GM12878 (cell line): ENCODE results near the gene SRSF7. TPM values are rescaled to one million over a fixed set of nuclear protein-coding genes. Genes with fewer than 3 reads are reported as not detected.

ENCODE experiments used
- CREM ChIP-seq: IDR thresholded peaks from 2 replicates; pipeline ENCODE4 v1.6.1; 2014; ENCODE audit warnings: antibody characterized with exemption, low read depth
- E2F4 ChIP-seq: IDR thresholded peaks from 2 replicates; pipeline ENCODE4 v1.6.1; 2012; ENCODE audit warnings: low read depth, low read length, improper control_type of control experiment
- ESRRA ChIP-seq: IDR thresholded peaks from 2 replicates; pipeline ENCODE4 v1.6.1; 2012; ENCODE audit warnings: mild to moderate bottlenecking, low read length, improper control_type of control experiment
- HDGF ChIP-seq: fragments of 450-650 bp; IDR thresholded peaks from 2 replicates; pipeline ENCODE4 v1.6.1; 2016; ENCODE audit warnings: antibody characterized with exemption
- IKZF2 ChIP-seq, 2 experiments: fragments of 450-650 bp; IDR thresholded peaks; 2 replicates each; pipeline ENCODE4 v1.6.1; 2017; ENCODE audit warnings: mild to moderate bottlenecking in 2 of 2, moderate library complexity in 2 of 2
- JUND ChIP-seq: IDR thresholded peaks from 2 replicates; pipeline ENCODE4 v1.6.1; 2012; ENCODE audit warnings: low read depth, mild to moderate bottlenecking, low read length, improper control_type of control experiment, moderate library complexity
- KDM1A ChIP-seq: fragments of 200-600 bp; sonication (generic); IDR thresholded peaks from 2 replicates; pipeline ENCODE4 v1.6.1; 2016; ENCODE audit warnings: borderline replicate concordance
- MYB ChIP-seq: fragments of 150-350 bp; IDR thresholded peaks from 2 replicates; pipeline ENCODE4 v1.6.1; 2014; ENCODE audit warnings: mild to moderate bottlenecking, low read depth, low read length, borderline replicate concordance
- NFYB ChIP-seq: IDR thresholded peaks from 2 replicates; pipeline ENCODE4 v1.6.1; 2011; ENCODE audit warnings: low read depth, mild to moderate bottlenecking, low read length, improper control_type of control experiment, moderate library complexity; ENCODE audit not compliant: insufficient read depth
- NR2C2 ChIP-seq: IDR thresholded peaks from 2 replicates; pipeline ENCODE4 v1.6.1; 2011; ENCODE audit warnings: borderline replicate concordance, low read depth; ENCODE audit not compliant: control insufficient read depth, insufficient read length
- PAX8 ChIP-seq: fragments of 450-650 bp; IDR thresholded peaks from 2 replicates; pipeline ENCODE4 v1.6.1; 2017; ENCODE audit warnings: mild to moderate bottlenecking, moderate library complexity
- POLR2A ChIP-seq: IDR thresholded peaks from 2 replicates; pipeline ENCODE4 v1.6.1; 2011; ENCODE audit warnings: low read depth, mild to moderate bottlenecking, low read length
- SIX5 ChIP-seq: IDR thresholded peaks from 2 replicates; pipeline ENCODE4 v1.6.1; 2011; ENCODE audit warnings: mild to moderate bottlenecking, low read depth, low read length, moderate library complexity; ENCODE audit not compliant: severe bottlenecking
- YBX1 ChIP-seq: fragments of 450-650 bp; IDR thresholded peaks from 2 replicates; pipeline ENCODE4 v1.6.1; 2016; ENCODE audit warnings: antibody characterized with exemption
- ZNF207 ChIP-seq: fragments of 450-650 bp; IDR thresholded peaks from 2 replicates; pipeline ENCODE4 v1.6.1; 2014; ENCODE audit warnings: antibody characterized with exemption, mild to moderate bottlenecking, borderline replicate concordance
- ZNF622 ChIP-seq: fragments of 450-650 bp; IDR thresholded peaks from 2 replicates; pipeline ENCODE4 v1.6.1; 2017; ENCODE audit warnings: mild to moderate bottlenecking, inconsistent platforms
- polyA plus RNA-seq, 11 experiments: library from polyadenylated mRNA; depleted of rRNA in 4 of 11; unstranded in 6 of 11; stranded (reverse) in 5 of 11; fragments of >200 nt; fragmentation: Nextera tagmentation in 4 of 11; fragmentation: Illumina TruSeq in 1 of 11; extraction: Ambion mirVana in 4 of 11; extraction: Trizol in 1 of 11; gene quantifications; 1 replicate in 1 of 11; 2 replicates in 10 of 11; pipeline versions ENCODE4 v1.2.1 to v1.2.3, GENCODE V29; 2011 to 2016; ENCODE audit warnings: inconsistent platforms in 2 of 11, missing spikeins in 2 of 11, low read depth in 1 of 11
- total RNA-seq, 4 experiments: library from RNA; depleted of rRNA in 3 of 4; stranded (reverse); fragments of >200 nt in 3 of 4; fragmentation: Illumina TruSeq in 1 of 4; extraction: Trizol in 1 of 4; gene quantifications; 2 replicates each; pipeline versions ENCODE4 v1.2.1 to v1.2.3, GENCODE V29; 2013 to 2021
- TF ChIP-seq, protein P1 (sequence below): fragments of 450-650 bp; IDR thresholded peaks from 2 replicates; pipeline ENCODE4 v1.6.1; 2018; ENCODE audit warnings: mild to moderate bottlenecking, low read depth, moderate library complexity; ENCODE audit not compliant: partially characterized antibody
- TF ChIP-seq, protein P2 (sequence below): IDR thresholded peaks from 2 replicates; pipeline ENCODE4 v1.6.1; 2011; ENCODE audit warnings: mild to moderate bottlenecking, low read depth, low read length, moderate library complexity; ENCODE audit not compliant: insufficient replicate concordance
- TF ChIP-seq, protein P3 (sequence below): fragments of 450-650 bp; IDR thresholded peaks from 2 replicates; pipeline ENCODE4 v1.6.1; 2017; ENCODE audit warnings: mild to moderate bottlenecking, moderate library complexity
- TF ChIP-seq, protein P4 (sequence below): IDR thresholded peaks from 2 replicates; pipeline ENCODE4 v1.6.1; 2012; ENCODE audit warnings: low read depth, low read length, improper control_type of control experiment

SRSF7 gene
- total and polyA plus RNA-seq, 10 of the 15 experiments (the other 5 are each of a cell fraction or from before 2014, with no cell fraction given), result 205 to 785 (median 408) TPM

- TF ChIP-seq, protein P1, sequence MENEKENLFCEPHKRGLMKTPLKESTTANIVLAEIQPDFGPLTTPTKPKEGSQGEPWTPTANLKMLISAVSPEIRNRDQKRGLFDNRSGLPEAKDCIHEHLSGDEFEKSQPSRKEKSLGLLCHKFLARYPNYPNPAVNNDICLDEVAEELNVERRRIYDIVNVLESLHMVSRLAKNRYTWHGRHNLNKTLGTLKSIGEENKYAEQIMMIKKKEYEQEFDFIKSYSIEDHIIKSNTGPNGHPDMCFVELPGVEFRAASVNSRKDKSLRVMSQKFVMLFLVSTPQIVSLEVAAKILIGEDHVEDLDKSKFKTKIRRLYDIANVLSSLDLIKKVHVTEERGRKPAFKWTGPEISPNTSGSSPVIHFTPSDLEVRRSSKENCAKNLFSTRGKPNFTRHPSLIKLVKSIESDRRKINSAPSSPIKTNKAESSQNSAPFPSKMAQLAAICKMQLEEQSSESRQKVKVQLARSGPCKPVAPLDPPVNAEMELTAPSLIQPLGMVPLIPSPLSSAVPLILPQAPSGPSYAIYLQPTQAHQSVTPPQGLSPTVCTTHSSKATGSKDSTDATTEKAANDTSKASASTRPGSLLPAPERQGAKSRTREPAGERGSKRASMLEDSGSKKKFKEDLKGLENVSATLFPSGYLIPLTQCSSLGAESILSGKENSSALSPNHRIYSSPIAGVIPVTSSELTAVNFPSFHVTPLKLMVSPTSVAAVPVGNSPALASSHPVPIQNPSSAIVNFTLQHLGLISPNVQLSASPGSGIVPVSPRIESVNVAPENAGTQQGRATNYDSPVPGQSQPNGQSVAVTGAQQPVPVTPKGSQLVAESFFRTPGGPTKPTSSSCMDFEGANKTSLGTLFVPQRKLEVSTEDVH, result peak; percentile 20
- TF ChIP-seq PAX8 (no peak), ZNF207 (peak; percentile 96), HDGF (peak; percentile 88), NR2C2 (no peak), IKZF2 (IDR thresholded peaks at IDR 0.05) (peak; percentile 62 to 73; a peak in 3 of 4 replicates), E2F4 (no peak), KDM1A (no peak), MYB (no peak), POLR2A (peak; percentile 100), SIX5 (peak; percentile 25), ESRRA (peak; percentile 83; the same call in 1 of the 2 replicates), JUND (no peak), ZNF622 (no peak), NFYB (0 out of 2 replicates have a peak, but pooled peaks have one; percentile 6), YBX1 (no peak), CREM (peak; percentile 79)
- TF ChIP-seq, protein P2, sequence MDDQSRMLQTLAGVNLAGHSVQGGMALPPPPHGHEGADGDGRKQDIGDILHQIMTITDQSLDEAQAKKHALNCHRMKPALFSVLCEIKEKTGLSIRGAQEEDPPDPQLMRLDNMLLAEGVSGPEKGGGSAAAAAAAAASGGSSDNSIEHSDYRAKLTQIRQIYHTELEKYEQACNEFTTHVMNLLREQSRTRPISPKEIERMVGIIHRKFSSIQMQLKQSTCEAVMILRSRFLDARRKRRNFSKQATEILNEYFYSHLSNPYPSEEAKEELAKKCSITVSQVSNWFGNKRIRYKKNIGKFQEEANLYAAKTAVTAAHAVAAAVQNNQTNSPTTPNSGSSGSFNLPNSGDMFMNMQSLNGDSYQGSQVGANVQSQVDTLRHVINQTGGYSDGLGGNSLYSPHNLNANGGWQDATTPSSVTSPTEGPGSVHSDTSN, result peak; percentile 78
- TF ChIP-seq, protein P3, sequence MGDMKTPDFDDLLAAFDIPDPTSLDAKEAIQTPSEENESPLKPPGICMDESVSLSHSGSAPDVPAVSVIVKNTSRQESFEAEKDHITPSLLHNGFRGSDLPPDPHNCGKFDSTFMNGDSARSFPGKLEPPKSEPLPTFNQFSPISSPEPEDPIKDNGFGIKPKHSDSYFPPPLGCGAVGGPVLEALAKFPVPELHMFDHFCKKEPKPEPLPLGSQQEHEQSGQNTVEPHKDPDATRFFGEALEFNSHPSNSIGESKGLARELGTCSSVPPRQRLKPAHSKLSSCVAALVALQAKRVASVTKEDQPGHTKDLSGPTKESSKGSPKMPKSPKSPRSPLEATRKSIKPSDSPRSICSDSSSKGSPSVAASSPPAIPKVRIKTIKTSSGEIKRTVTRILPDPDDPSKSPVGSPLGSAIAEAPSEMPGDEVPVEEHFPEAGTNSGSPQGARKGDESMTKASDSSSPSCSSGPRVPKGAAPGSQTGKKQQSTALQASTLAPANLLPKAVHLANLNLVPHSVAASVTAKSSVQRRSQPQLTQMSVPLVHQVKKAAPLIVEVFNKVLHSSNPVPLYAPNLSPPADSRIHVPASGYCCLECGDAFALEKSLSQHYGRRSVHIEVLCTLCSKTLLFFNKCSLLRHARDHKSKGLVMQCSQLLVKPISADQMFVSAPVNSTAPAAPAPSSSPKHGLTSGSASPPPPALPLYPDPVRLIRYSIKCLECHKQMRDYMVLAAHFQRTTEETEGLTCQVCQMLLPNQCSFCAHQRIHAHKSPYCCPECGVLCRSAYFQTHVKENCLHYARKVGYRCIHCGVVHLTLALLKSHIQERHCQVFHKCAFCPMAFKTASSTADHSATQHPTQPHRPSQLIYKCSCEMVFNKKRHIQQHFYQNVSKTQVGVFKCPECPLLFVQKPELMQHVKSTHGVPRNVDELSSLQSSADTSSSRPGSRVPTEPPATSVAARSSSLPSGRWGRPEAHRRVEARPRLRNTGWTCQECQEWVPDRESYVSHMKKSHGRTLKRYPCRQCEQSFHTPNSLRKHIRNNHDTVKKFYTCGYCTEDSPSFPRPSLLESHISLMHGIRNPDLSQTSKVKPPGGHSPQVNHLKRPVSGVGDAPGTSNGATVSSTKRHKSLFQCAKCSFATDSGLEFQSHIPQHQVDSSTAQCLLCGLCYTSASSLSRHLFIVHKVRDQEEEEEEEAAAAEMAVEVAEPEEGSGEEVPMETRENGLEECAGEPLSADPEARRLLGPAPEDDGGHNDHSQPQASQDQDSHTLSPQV, result no peak
- TF ChIP-seq, protein P4, sequence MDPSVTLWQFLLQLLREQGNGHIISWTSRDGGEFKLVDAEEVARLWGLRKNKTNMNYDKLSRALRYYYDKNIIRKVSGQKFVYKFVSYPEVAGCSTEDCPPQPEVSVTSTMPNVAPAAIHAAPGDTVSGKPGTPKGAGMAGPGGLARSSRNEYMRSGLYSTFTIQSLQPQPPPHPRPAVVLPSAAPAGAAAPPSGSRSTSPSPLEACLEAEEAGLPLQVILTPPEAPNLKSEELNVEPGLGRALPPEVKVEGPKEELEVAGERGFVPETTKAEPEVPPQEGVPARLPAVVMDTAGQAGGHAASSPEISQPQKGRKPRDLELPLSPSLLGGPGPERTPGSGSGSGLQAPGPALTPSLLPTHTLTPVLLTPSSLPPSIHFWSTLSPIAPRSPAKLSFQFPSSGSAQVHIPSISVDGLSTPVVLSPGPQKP, result peak; percentile 65; the same call in 1 of the 2 replicates
These were observed at the start of gene SRSF7 (continued) for GRCh38 chr2:38750891-38751595.
